Measurements from ENCODE around the gene GORASP2.
"Not testable (repeated sequence)": the region's sequence is repeated elsewhere in the genome, so short reads cannot be mapped to it uniquely, and the experiment has no call there.

GORASP2 gene

DNA sequence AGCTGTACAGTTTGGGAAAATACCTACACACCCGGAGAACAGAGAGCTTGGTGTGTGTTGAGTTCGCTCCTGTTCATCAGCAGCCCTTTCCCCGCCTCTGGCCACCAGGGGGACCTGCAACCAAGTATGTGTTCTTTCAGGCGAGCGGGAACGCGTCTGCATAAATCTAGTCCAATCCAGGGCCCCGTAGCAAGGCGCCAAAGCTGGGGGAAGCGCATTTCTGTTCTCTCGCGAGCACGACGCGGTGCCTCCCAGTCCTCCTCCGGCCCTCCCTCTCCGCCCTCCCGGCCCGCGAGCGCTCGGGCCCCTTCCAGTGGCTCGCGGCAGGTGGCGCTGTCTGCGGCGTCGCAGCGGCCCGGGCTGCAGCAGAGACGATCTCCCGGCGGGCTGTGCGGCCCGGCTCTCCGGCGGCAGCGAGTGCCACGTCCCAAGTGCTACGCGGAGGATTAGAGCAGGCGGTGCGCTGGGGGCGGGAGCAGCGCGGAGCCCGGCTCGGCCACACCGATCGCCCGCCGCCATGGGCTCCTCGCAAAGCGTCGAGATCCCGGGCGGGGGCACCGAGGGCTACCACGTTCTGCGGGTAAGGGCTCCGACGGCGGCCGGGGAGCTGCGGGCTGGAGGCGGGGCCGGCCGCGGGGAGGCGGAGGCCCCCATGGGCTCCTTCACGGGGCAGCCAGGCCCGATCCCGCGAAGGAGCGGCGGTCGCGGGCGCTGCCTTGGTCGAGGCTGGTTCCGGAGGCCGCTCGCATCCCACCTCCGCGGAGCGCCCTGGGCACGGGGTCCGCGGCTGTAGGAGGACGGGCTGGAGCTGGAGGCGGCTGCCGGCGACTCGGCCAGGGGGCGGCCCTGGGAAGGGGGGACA lies at the start of gene GORASP2:
GORASP2 (plus strand) TSS at position 430 of the 862 bp plus-strand sequence; CDS start at position 518, 88 bp downstream.
- DNase-seq: peak; percentile 99

DNA sequence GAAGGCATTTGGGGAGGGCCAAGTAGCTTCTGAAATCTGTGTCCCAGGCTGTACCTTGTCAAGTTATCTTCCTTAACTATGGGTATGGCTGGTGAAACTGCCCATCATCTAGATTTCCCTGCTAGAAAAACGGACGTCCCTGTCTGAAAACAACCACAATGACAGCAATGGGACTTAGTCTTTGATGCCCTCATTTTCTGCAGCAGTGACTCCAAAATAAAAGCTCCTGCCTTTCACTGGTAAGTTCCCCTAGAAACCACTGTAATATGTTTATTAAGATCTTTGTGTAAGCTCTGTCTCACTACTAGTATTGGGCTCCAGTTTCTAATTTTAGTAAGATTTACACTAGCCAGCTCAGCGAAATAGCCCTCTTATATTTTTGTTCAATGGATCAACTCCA lies 47.2 kb upstream of the GORASP2 start:
- no peak for DNase-seq

DNA sequence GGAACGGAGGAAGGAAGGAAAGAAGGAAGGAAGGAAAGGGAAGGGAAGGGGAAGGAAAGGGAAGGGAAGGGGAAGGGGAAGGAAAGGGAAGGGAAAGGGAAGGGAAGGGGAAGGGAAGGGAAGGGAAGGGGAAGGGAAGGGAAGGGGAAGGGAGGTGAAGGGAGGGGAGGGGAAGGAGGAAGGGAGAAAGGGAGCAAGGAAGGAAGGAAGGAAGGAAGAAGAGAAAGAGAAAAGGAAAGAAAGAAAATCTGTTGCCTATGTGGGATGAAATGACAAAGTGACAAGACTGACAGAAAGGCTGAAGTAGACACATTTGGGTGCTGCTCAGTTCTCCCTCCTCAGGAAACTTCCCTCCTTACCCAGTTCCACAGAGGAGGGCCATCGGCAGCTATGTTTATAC lies 46.3 kb upstream of the GORASP2 start:
- no peak for DNase-seq

DNA sequence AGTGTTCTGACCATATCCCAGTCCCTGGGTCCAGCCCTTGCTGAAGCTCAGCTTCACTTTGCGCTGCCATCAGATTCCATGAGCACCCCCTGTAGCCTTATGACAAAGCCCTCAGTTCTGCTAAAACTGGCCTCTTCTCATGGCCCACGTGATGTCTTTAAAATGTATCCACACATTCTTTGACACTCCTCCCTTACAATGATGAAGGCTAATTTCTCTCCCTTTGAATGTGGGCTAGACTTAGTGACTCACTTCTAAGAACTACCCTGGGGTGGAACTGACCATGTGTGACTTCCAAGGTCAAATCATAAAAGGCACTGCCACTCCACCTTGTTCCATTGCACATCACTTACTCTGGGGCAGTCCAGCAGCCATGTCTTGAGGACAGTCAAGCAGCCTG lies 45.4 kb upstream of the GORASP2 start:
- DNase-seq: no peak

DNA sequence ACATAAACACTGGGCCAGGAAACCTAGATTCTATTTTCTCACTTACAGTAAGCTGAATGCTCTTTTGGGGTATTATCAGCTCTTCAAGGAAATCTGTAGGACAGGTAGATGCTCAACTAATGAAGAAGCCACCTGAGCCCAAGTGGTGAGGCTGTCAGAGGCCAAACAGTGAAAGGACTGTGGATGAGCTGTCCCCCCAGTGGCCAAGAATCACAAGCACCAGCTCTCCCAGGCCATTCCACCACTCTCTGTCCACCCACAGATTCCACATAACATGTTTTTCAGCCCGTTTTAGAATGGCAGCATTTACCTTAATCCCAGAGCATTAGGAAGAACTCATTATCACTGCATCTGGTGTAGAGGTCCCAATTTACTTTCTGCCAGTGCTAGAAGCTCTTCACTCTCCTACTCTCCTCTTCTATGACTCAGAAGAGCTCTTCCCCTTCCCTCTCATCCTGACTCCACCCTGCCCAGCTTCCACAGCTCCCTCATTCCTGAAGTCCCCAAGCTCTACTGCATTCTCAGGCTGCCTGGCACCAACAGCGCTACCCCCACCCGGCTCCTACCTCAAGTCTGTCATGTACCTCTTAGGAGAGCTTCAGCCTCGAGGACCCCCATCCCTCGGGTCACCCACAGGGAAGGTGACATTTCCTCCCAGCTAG lies 43.8 kb upstream of the GORASP2 start:
- no peak for DNase-seq

DNA sequence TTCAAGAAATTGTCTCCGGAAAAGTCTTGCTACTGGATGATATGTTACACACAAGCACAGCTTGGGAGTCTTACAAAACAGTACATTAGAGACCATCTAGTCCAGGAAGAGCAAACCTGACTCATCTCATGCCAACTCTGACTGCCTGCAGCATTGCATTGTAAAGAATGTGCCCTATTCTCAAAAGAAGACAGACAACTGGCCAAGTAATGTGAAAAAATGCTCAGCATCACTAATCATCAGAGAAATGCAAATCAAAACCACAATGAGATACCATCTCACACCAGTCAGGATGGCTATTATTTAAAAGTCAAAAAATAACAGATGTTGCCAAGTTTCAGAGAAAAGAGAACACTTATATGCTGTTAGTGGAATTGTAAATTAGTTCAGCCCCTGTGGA lies 42.7 kb upstream of the GORASP2 start:
- DNase-seq: no peak

DNA sequence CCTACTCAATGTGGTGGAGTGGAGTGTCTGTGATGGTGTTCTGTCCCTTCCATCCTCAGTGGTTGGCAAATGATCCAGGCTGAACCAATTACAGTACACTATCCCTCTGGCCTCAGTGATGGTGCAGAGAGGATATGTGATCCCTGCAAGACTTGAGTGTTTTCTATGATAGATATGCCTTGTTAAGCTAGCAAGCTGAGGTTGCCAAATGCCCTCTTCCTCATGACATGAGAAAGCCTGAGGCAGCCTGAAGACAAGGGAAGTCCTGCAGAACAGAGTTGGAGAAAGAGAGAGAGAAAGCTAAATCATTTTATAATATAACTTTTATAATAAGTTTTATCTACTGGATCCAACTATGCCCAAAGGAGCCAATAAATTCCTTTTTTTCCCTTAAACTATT lies 41.6 kb upstream of the GORASP2 start:
- no peak for DNase-seq

DNA sequence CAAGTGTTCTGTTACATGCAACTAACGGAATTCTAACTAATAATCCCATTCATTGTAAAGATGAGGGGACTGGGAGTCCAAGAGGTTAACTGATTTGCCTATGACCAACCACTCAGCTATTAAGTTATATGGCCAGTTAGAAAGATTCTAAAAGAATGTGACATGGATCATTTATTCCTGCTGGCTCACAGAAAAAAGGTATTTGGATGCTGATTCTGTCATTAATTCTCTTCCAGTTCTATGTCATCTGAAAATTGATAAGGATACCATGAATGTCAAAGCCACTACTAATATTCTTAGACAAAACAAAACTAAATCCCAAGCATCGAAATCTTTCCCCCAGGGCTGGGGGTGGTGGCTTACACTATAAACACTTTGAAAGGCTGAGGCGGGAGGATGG lies 41.2 kb upstream of the GORASP2 start:
- DNase-seq: no peak

DNA sequence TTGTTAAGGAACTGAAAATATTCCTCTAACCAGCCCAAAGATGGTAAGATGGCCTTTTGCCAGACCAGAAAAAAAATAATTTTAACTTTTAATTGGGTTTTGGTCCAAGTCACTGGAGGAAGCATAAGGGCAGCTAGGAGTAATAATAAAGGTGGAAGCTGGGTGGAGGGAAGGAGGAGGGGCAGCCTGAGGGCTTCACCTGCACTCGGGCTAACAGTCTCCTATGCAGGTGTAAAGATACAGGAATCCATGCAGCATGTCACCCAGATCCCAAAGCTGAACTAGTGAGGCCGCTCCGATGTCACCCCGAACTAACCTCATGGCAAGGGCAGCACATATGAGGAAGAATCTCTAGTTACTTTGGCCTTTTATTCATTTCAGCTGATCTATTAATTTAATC lies 37.2 kb upstream of the GORASP2 start:
- DNase-seq: no peak

DNA sequence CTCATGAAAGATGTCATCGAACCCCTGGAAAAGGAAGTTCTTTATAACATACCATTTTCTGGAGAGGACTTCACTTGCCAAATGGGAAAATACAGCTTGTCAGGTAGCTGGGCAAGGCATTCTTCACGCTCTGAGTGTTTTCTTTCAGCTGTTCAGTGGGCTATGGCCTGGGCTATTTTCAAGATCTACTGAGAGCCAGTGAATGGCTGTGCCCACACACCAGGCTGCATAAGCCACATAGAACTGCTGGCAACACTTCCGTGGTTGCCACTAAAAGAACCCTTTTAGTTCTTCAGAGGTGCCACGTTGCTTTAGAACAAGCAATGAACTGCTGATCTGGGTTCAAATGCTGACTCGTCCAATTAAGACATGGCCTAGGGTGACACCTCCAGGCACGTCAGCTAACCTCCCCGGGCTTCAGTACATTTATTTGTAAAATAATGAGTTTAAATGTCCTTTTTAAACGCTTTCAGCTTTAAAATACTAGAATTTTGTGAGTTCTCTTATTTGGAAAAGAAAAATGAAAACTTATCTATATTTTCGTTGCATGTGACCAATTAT lies 36.6 kb upstream of the GORASP2 start:
- no peak for DNase-seq

DNA sequence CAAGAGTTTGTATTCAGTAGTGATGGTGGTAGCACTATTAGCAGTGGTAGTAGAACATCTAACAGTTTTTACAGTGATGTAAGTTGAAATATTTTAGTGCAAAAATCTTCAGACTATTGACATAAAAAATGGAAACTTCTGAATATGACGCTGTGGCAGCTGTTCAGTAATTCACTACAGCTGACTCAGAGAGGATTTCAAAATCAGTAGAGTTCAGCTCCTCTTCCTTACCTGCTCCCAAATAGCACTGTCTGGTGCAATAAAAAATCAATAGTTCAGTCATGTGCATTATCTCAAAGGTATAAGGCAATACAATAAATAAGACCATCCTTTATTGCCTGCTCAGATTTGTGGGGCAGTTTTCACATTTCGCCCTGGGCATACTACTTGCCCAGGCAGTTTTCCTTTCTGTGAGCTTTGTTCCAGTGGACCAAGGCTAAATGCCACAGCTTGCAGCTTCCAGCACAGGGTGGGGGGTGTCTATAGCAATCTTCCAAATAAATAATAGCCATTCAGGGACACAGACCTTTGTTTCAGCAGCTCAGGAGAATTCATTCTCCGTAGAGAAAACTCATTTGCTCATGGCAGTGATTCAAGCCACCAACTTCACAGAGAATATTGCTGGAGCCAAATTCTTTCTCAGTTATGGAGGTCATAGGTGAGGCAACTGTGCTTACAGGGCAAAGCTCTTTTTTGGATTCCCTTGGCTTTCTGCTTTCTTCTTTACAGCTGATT lies 33.9 kb upstream of the GORASP2 start:
- DNase-seq: no peak

DNA sequence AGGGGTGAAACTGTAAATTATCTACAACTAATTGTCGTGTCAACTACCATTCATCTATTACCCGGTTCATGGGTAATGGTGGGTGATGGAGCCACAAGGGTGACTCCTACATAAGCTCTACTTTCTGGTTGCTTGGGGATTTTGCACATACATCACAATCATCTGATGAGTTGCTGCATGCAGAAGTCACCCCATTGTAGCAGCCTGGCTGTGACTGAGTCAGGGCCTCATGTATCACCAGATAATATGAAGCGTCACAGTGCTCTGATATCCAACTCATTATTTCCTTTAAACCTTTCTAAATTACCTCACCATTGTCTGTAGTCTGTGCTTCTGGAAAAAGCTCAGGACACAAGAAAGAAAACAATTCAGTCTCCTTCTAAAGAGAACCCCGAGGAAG lies 32.4 kb upstream of the GORASP2 start:
- DNase-seq: no peak

DNA sequence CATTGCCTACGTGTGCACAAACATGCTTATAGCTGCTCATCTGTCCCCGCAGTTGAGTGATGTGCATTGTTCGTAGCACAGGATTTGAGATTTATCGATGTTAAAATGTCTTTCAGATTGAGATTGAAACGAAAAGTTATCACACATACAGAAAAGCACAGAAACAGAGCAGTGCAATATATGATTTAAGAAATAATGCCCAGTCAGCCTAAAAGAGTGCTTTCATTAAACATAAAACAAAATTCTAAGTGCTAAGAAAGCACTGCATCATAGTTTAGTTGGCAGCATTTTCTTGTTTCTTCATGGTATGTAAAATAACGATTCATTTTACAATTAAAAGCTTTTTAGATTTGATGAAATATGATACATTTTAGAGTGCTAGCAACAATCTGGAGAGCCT lies 31.9 kb upstream of the GORASP2 start:
- no peak for DNase-seq

DNA sequence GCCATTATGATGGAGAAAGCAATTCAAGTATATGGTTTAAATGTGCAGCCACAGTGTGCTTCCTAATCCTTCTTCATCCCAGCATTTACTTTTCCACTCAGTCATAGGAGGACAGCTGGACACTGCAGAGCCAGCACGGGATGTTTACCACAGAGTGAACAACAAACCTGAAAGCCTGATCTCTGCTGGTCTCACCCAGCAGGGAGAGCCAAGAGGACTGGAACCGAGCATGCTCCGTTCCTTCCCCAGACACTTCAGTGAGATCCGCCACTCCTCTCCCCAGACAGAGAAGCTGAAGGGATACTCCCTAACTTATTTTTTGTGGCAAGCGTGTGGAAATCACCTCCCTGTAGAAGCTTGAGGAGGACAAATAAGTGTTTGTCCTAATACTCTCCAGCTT lies 23.2 kb upstream of the GORASP2 start:
- DNase-seq: no peak

DNA sequence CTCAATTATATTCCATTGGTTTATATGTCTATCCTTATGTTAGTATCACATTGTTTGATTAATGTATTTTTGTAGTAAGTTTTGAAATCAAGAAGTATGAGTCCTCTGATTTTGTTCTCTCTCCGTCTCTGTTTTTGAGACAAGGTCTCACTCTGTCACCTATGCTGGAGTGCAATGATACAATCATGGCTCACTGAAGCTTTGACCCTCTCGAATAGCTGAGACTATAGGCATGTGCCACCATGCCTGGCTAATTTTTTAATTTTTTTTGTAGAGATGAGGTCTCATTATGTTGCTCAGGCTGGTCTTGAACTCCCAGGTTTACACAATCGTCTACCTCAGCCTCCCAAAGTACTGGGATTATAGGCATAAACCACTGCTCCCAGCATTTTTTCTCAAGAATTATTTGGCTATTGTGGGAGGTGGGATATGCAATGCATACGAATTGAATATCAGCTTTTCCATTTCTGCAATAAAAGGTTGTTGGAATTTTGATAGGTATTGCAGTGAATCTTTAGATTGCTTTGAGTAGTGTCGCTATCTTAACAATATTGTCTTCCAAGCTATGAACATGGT lies 17.7 kb upstream of the GORASP2 start:
- DNase-seq: no peak

DNA sequence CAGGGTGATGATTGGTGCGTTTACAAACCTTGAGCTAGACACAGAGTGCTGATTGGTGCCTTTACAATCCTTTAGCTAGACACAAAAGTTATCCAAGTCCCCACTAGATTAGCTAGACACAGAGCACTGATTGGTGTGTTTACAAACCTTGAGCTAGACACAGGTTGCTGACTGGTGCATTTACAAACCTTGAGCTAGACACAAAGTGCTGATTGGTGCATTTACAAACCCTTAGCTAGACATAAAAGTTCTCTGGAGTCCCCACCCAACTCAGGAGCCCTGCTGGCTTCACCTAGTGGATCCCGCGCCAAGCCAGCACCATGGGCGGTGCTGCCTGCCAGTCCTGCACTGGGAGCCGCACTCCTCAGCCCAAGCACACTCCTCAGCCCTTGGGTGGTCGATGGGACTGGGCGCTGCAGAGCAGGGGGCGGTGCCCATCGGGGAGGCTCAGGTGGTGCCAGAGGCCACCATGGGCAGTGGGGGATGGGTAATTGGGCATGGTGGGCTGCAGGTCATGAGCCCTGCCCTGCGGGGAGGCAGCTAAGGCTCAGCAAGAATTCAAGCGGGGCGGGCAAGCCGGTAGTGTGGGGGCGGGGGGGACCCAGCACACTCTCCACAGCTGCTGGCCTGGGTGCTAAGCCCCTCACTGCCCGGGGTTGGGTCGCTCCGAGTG lies 13.9 kb upstream of the GORASP2 start:
- not testable (repeated sequence) for DNase-seq

DNA sequence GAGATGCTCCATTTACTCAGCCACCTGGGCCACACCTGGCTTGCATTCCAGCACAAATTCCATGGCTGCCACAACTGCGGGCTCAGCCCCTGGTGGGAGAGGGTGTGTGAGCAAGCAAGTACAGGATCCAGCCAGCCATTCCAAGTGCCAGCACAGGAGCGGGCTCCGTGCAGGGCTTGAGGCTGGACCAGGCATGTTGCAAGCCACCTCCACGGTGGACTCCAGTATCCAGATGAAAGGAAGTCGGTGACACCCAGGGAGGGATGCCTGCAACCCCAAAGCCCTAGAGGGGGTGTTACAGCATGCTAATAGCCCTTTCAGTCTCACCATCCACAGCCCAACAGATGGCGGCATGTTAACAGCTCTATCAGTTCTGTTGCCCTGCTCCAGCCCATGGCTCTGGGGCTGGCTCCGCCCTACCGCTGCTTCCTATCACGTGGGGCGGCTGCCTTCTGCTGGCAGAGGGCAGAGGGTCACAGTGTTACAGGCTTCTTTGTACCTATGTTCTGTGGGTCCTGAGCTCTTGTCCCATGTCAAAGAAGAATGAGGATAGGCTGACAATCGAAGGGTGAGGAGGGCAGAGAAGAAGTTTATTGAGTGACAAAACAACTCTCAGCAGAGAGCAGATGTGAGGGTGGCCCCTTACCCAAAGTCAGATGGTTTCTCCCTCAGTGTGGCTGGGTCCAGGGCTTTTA lies 11.7 kb upstream of the GORASP2 start:
- DNase-seq: no peak

DNA sequence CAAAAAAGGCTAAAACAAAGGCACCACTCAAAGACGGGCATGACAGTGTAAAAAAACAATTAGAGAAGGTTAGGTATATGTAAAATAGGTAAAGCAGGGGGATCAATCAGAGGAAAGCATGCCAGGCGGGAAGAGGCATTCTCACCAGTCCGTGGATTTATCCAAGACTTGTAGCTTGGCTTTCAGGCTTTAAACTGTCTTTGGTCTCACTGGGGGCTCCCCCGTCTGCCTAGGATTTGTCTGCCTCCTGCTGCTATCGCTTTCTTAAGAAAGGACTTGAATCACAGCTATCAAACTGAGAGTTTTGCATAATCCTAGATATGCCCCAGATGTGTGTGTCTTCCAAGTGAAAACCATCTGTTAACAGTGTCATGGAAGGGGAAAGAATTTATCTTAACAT lies 11.1 kb upstream of the GORASP2 start:
- DNase-seq: no peak

DNA sequence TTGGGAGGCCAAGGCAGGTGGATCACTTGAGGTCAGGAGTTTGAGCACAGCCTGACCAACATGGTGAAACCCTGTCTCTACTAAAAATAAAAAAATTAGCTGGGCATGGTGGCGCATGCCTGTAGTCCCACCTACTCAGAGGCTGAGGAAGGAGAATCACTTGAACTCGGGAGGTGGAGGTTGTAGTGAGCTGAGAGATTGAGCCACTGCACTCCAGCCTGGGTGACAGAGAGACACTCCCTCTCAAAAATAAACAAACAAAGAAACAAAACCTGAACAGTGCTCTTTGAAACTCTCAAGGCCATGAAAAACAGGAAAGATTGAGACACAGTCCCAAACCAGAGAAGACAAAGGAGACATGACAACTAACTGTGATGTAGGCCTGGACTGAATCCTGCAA lies 7.2 kb upstream of the GORASP2 start:
- DNase-seq: not testable (repeated sequence)

DNA sequence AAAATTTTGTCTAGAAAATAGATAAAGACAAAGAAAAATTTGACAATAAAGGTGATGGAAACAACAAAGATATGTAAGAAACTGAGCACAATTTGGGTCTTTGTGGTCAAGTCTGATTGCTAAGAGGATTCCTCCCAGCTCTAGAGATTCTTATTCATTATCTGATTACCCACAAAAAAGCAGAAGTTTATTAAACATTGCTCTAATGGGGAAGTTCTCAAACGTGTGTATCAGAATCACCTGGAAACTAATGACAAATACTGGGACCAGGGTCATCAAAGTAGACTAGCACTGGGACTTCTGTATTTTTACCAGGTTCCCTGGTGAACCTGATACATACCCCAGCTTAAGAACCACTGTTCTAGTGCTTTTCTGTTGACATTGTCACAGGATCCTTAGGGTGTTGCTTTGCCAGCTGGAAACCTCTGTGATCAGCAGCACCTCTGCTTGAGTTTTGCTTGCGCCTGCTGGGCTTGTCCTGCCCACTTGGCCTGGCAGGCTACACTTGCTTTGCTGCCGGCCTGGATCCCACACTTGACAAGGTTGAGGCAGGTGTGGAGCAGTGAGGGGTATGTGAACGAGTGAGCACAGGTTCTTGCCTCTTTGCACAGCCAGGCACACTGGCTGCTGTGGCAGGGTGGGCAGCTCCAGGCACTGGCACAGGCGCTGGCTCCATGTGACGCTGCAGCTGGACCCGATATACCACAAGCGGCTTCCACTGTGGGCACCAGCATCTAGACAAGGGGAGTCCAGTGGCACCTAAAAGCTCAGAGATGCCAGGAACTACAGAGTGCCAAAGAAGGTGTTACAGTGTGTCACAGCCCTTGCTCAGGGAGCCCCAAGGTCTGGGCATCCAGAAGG lies 6.2 kb upstream of the GORASP2 start:
- DNase-seq: no peak

DNA sequence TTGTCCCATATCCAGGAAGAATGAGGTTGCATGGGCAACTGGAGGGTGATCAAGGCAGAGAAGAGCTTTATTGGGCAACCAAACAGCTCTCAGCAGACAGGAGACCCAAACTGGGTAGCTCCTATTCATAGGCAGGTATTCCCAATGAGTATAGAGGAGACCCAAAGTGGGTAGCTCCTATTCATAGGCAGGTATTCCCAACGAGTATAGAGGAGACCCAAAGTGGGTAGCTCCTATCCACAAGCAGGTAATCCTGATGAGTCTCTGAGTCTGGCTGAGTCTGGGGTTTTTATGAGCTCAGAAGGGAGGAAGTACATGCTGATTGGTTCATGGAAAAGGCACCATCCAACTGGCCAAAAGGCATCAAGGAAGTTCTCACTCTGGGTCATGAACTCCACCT lies 5.3 kb upstream of the GORASP2 start:
- DNase-seq: no peak
